ENCODE measurements around the gene ATOSA.

ATOSA gene

GRCh38 chr15:52717481-52717880, 38.3 kb upstream of the ATOSA start:
- H3K27ac ChIP-seq (replicated peaks), result no peak overlapping the region
- DNase-seq (ENCODE audit: low read depth in 1 of 2, low spot score in 1 of 2), result no peak
- H3K27me3 ChIP-seq (ENCODE audit: insufficient read depth, poor library complexity, severe bottlenecking), result no peaks in the 10 kb centered on the region
- no peak overlapping the region for H3K4me3 ChIP-seq (replicated peaks; ENCODE audit: insufficient read depth, low read length)
- TF ChIP-seq SPI1 (IDR thresholded peaks at IDR 0.05; ENCODE audit: borderline replicate concordance, low read depth) (no peak), POLR2AphosphoS5 (IDR thresholded peaks at IDR 0.05; ENCODE audit: low read depth) (no peak), CTCF (IDR thresholded peaks at IDR 0.05; ENCODE audit: insufficient read depth, low read length) (no peak), GABPA (IDR thresholded peaks at IDR 0.05; ENCODE audit: low read depth) (no peak), REST (IDR thresholded peaks at IDR 0.05; ENCODE audit: insufficient replicate concordance, low read depth) (no peak)

- TF ChIP-seq POLR2AphosphoS5 (IDR thresholded peaks at IDR 0.05; ENCODE audit: low read depth), result no peak
- TF ChIP-seq CTCF (IDR thresholded peaks at IDR 0.05; ENCODE audit: insufficient read depth, low read length), result no peak
- no peak for TF ChIP-seq REST (IDR thresholded peaks at IDR 0.05; ENCODE audit: insufficient replicate concordance, low read depth)
- TF ChIP-seq GABPA (IDR thresholded peaks at IDR 0.05; ENCODE audit: low read depth), result no peak
- TF ChIP-seq SPI1 (IDR thresholded peaks at IDR 0.05; ENCODE audit: borderline replicate concordance, low read depth), result no peak
- DNase-seq (ENCODE audit: low read depth in 1 of 2, low spot score in 1 of 2), result no peak
- Histone ChIP-seq H3K27me3 (ENCODE audit: insufficient read depth, poor library complexity, severe bottlenecking) (no peaks in the 10 kb centered on the region), H3K27ac (replicated peaks) (no peak overlapping the region), H3K4me3 (replicated peaks; ENCODE audit: insufficient read depth, low read length) (no peak overlapping the region)
Observed at GRCh38 chr15:52716536-52716935, 37.3 kb upstream of the ATOSA start.

- H3K4me3 ChIP-seq (replicated peaks; ENCODE audit: insufficient read depth, low read length), result no peak overlapping the region
- no peaks in the 10 kb centered on the region for H3K27me3 ChIP-seq (ENCODE audit: insufficient read depth, poor library complexity, severe bottlenecking)
- no peak overlapping the region for H3K27ac ChIP-seq (replicated peaks)
- no peak for TF ChIP-seq GABPA (IDR thresholded peaks at IDR 0.05; ENCODE audit: low read depth)
- no peak for TF ChIP-seq REST (IDR thresholded peaks at IDR 0.05; ENCODE audit: insufficient replicate concordance, low read depth)
- no peak for TF ChIP-seq CTCF (IDR thresholded peaks at IDR 0.05; ENCODE audit: insufficient read depth, low read length)
- TF ChIP-seq SPI1 (IDR thresholded peaks at IDR 0.05; ENCODE audit: borderline replicate concordance, low read depth), result no peak
- no peak for DNase-seq (ENCODE audit: low read depth in 1 of 2, low spot score in 1 of 2)
Observed at GRCh38 chr15:52715411-52715810, 36.2 kb upstream of the ATOSA start.
